Activated CD8-positive, alpha-beta memory T cell treated with anti-CD3 and anti-CD28 coated beads, Interleukin-2, amount 50 U/mL, for 48 hours (primary cell): ENCODE results near the gene NUDCD3.

Source experiments
- DNase-seq: peaks from one replicate; pipeline ENCODE4 v3.0.0-alpha.2; 2020

Gene NUDCD3

DNA sequence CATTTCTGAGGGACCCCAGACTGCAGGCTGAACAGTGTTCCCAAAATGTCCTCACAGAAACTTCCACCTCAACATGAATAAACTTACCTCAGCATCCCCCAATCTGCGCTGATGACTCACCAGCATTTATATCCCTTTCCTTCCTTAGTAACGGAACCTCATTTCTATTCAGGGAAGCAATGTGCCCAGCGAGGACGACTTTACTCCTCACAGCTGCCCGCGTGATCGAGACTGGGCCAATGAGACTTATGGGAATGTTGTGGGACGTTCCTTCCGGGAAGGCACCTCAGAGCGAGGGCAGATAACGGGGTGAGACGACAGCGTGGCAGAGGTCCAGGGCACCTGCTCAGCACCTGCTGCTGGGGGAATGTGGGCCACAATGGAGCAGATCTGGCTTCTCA lies 91.9 kb downstream of the NUDCD3 start:
- DNase-seq: peak; percentile 25

DNA sequence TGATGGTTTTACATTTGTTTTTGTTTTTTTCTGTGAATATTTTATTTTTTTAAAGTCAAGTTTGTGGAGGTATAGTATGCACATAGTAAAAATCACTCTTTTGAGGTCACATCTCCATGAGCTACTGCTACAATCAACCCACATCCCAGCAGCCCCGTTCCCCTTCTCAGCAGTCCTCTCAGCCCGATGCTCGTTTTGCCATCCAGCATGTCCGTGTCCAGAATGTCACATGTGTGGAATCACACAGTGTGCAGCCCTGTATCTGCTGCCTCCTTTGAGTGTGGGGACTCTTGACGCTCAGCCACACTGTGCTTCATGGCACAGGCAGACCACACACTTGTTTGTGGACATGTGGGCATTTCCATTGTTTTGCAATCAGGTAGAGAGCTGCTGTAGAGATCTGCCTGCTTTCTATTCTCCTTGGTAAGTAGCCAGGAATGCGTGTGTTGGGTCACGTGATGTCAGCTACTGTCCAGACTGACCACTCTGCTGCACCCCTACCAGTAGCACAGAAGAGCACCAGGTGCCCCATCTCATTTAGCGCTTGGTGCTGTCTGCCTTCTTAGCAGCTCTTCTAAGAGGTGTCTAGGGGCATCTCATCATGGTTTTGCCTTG lies 93.4 kb downstream of the NUDCD3 start:
- peak; percentile 40 for DNase-seq

DNA sequence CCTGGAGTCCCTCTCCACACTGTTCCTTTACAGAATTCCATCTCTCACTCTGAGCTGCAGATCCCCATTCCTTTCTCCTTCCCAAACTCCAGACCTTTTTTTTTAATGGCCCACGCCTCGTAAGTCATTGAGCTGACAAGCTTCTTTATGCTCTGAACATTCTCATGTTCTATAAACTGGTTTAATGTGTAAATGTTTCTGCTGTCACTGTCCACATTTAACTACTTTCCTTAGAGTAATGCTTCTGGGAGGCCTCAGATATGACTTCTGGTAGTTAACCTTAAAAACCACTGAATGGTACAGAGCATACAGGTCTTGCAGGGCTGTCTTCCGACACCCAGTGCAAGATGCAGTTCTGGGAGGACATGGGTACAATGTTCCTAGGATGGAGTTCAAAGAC lies 94.0 kb downstream of the NUDCD3 start:
- no peak for DNase-seq

DNA sequence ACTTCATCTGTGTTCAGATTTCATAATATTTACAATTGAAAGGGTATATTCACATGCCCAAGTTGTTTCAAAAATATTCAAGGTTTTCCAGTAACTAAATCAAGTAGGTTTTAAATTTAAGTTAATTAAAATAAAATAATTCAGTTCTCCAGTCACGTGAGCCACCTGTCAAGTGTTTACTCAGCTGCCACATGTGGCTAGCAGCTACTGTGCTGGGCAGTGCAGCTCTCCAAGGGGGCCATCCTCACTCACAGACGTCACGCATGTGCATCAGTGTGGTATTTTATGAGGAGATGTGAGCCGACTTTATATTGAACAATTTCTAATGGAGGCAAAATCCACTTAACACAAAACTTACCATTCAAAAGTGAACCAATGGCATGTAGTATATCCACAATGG lies 95.4 kb downstream of the NUDCD3 start:
- DNase-seq: peak; percentile 15

DNA sequence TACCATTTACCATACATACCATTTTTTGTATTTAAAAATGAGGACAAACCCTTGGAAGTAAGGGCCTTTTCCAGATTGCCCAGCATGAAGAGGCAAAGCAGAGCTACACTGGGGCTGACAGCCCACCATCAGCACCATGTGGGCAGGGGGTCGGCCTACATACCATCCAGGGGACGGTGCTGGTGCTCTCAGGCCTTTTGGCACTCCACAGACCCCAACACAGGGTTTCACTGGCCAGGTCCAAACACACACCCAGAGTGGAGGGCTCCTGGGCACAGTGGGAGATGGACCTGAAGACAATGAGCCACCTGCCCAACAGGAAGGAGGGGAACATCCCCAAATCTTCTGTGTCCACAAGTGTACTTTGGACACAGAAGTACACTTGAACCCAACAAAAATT lies 95.8 kb downstream of the NUDCD3 start:
- peak; percentile 33 for DNase-seq

DNA sequence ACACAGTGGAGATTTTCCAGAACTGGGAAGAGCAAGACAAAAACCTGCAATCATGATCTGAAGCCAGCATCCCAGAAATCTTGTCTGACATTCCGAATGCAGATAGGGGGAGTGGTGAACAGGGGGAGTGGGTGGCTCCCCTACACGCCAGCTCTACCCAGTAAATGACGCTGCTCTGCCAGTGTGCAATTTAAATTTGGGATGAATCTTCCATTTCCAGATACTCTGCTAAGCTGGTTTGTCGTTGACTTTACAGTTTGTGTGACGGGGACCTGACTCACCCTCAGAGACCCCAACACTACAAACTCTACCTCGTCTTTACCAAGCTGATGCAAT lies 96.4 kb downstream of the NUDCD3 start:
- DNase-seq: peak; percentile 4

DNA sequence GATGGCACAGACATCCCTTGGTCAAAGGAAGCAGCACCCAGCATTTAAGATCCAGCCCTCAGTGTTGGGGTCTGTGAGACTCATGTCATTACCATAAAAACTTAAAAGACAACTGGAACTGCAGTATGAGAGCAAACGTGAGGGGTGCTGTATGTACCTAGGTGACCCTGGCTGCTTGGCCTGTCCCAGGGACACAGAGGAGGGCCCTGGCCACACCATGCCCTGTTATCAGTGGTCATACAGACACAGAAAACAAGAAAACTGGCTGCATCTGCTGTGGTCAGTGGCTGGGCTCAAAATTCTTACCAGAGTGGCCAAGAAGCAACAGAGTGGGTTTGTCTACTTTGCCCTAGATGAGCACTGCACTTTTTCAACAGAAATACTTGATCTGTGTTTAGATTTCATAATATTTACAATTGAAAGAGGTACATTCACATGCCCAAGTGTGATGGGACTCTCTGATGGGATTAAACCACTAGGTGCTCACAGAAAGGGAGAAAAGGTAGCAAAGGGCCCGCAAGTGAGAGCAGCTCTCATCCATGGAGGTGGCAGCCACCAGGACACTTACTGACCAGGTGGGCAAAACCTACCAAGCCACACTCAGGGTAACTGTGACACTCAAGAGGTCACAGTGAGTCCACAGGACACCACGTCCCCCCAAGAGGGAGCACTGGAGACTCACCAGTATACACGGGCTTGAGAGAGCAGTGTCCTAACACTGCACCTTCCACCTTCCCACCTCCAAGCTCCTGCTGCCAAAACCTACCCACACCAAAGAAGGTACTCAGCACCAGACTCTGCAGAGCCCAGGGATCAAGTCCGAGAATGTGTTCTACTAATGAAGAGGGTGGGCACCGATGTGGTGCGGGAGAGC lies 97.0 kb downstream of the NUDCD3 start:
- peak; percentile 25 for DNase-seq

DNA sequence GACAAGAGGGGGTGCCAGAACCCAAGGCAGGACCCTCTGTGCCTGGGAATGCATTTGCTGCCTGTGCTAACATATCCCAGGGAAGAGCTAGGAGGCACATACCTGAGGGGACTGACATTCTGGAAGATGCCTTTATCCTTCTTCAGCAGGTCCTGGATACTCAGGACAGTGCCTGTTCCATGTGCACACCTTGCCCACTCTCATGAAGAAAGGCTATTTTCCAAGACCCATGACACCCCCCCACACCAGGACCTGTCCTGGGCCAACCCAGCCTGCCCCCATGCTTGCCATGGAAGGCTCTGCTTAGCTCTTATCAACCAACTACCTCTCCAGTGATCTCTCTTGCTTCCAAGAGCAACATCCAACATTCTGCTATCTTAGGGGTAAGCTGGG lies 97.8 kb downstream of the NUDCD3 start:
- no peak for DNase-seq

DNA sequence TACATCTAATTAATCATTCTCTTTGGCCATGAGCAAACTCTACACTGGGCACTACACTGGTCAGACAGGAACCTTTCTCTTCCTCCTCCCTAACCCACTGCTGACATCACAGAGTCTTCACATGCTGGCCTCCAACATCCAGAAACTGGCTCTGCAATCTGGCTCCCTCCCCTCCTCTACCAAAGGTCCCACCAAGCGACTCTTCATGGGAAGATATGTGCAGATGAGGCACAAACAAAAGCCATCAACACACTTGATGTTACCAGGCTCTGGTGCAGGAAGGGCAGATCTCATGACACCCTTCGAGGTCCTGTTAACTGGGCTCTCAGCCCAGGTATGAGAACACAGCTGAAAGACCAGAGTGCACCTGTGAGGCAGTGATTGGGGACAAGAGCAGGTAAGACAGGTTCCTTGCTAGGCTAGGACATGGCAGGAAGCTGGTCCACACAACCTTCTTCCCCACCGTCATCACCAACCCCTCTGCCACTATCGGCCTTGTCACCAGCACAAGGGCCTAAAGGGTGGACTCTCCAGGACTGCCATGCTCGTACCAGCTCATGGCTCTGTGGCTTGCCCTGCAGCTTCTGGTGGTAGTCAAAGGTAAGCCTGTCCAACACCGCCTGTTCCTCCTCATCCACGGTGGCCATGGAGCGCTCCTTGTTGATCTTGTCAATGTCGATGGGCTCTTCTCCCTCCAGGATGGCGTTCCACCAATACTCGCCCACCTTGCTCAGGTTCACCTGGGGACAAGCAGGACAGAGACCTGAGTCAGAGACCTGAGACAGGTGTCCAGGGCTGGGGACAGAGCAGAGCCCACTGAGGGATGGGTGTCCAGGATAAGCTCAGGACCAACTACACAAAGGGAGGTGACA lies 98.5 kb downstream of the NUDCD3 start:
- DNase-seq: peak; percentile 42

DNA sequence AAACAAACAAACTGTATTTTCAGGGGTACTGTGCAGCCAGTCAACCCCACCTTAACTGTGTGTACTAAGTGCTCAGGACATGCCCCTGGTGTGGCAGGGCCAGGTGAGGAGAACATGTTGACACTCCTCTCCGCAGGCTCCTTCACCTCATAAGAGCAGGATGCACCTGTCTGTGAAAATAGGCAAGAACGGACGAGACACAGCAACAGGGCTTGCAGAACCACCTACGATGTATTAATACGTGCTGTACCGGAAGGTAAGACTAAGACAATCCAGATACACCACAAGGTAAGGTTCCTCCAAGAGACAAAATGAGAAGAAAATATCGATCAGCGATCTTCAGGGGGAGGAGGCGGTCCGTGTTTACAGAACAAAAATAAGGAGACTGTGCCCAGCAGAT lies 99.3 kb downstream of the NUDCD3 start:
- peak; percentile 25 for DNase-seq

DNA sequence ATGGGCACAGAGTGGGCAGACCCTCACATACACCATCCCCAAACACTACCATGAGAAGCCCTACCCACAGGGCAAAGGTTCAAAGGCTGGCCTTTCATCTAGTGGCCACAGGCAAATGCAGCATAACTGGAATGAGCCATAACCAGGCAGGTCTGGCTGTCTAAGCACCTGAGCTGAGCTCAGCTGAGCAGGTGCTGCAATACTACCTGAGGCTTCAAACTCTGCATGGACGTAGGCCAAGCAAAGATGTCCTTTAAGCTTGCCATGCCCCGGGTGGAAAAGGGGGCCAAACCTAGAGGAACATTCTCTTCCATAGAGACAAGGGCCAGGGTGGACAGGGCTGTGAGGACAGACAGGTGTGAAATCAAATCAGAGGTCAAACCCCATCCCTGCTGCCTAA lies 99.8 kb downstream of the NUDCD3 start:
- DNase-seq: no peak

DNA sequence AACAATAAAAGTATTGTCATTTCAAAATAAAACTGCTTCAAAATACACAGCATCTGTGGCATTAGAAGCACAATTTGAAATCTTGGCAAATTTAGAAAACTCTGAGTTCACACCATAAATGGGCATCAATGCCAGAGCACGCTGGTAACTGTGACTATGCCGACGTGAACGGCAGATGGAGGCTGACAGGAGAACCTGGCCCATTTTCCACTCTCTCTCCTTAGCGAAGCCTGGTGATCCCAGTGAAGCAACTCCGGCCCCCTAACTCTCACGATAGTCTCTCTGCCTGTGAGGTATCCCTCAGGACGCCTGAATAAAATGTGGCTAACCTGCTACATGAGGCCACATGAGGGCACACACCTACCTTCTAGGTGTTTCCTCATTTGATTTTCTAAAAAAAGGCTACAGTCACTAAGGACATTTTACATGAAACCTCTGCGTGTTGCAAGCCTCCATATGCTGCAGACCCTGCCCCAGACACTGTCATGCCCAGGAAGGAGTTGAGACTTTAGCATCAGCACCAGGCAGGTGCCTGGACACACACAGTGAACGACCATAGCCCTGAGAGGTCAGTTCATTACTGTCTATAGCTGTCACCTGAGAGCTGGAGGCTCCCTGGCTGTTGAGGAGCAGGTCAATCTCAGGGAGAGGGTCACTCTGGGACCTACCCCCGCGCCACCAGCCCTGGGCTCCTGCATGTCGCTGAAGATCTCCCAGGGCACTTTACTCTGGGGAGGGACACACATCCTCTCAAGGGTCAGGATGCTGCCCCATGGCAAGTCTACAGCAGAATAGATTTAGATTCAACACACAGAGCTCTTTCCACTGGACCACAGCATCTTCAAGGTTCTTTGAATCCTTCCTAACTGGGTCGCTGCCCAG lies 102.1 kb downstream of the NUDCD3 start:
- DNase-seq: no peak

DNA sequence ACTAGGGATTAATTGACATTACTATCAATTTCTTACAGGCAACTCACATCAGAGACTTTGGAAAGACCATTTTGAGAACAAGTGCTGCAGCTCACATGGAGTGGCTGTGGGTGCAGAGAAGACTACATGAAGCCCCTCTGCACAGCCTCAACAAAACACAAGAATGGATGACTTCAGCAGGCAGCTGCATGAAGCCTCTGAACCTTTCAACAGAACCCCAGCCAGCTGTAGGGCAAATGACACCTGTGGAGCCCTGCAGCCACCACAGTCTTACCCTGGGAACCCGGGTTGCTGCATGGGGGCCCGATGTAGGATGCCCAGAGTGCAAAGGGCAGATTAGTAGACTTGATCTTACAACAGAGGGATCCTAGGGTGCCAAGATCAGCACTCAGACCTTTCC lies 103.1 kb downstream of the NUDCD3 start:
- peak; percentile 40 for DNase-seq

DNA sequence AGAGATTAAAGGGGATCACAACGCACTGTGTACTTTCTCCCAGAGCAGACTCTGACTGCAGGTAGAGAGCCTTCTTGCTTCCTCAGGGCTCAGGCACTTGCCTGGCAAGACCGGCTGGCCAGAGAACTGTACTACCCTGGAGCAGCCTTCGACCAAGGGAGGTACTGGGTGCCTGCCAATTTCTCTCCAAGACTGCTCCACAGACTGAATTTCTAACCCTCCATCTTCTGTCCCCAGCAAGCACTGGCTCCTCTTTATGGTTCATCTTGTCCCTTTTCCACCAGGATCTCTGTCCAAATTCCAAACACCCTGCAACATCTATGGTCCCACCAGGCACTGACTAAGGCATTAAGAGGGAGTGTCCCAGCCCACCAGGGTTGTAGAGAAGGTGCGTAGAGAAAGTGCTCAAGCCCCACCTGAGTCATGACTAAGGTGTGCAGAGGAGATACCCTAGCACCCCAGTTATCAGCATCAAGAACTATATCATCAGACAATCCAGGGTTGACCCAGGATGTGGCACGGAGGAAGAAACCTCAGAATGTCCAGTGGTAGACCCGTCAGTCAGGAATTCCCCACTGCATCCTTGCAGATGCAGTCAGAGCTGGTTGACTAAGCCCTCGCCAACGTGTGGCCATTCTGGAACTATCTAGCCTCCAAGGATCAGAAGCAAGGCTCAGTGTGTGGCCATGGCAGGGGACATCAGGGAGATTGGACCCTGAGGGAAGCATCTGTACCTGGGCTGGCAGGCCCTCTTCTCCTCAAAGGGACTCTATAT lies 104.1 kb downstream of the NUDCD3 start:
- DNase-seq: no peak

DNA sequence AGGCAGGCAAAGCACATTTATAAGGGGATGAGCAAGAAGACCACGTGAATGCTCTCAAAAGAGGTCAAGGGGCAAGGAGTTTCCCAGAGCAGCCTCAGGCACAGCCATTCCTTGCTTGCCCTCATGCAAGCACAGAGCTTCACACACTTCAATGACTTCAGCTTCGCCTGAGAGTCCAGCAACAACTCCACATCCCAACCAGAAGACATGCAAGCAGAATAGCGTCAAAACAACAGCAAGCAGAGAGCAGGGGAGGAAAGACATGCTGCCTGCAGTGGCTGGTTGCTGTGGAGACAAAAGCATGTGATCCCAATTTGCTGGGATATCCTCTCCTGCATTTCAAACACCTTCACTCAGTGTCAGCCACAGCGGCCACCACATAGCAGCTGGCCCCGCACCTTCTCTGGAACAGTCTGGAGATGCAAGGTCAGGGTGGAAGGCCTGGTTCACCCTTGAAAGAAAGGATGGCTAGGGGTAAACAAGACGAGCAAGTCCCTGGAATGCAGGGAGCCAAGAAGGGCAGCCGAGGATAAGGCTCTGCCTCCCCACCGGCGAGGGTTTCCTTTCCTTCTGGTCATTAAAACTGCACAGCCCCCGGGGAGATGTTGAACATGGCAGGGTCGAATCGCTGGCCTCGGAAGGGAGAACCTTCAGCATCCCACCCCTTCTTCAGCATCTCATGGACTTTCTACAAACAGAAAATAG lies 104.9 kb downstream of the NUDCD3 start:
- DNase-seq: no peak

DNA sequence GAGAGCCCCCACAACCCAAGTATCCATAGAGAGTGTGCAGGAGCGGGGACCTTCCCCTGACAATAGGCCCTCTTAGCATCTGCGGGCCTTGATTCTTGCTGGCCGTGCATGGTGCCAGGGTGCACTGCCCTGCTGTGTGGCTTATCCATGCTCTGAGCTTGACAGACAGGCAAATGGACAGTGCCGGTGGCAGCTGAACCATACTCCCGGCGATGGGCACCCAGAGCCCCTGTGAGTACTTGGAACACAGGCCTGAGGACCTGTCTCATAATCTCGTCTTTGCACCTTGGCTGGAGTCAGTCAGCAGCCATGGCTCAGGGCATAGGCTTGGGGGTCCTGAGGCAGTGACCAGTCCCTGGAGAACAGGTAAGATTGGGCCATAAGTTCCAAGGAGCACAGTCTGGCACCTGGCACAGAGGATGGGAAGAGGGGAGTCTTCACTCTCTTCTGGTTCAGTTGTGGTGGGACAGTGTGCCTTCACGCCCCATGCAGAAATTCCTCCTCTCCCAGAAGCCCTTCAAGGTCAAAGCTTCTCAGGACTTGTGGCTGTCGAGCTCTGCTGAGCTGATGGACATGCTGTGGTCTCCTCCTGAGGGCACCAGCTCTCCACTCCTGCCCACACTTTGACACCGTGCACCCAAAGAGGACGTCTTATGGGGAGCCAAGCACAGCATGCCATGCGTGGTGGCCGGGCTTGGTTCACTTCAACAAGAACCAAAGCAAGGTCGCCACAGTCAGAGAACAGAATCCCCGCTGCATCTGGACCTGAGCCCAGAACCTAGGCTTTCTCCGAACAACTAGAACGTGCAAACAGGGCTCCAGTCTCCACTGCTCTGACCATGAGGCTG lies 105.6 kb downstream of the NUDCD3 start:
- DNase-seq: peak; percentile 36

DNA sequence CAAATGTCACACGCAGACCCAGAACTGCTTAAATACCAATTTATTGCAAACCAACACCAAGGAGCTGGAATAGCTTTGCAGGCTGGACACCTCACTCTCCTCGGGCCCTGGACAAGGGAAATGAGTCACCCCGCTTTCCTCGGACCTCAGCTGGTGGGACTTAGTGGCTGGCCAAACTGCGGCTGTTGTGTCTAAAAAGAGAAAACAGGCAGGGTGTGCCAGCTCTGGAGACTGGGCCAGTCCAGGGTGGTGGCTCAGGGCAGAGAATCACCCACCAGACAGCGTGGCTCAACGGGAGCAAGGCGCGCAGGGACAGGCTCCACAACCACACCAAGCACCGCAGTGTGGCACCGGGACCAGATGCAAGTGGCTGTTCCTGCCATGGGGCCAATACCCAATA lies 106.9 kb downstream of the NUDCD3 start:
- peak; percentile 39 for DNase-seq

DNA sequence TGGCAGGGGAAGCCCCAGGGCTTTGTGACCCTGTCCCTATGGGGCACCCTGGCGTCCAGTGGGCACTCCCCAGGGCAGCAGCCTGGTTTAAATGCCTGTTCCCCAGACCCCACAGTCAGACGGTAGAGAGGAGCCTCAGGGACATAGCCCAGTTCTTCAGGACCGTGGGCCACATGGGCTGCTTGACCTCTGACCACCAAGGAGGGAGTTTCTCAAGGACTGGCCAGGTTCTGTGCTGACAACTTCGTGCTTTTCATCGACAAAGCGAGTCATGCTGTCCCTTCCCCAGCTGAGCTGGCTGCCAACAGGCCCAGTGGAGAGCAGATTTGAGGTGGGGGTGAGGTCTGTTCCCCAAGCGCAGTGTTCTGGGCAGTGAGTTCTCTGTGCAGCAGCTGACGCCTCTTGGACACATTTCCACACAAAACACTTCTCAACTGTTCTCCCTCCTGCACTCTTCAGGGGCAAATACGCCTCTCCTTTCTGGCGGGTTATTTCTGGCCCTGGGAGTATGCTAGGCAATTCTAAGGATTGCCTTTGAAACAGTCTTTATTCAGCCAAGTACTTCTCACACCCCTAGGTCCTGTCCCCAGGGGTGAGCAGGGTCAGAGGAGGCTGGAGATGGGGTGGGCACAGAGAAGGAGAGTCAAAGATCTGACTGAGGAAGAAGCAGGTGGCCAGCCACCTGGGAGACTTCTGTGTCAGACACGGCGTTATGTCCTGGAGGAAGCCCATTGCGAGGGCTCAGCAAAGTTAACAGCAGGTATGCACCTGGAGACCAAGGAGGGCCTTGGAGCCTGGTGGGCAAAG lies 107.8 kb downstream of the NUDCD3 start:
- no peak for DNase-seq

DNA sequence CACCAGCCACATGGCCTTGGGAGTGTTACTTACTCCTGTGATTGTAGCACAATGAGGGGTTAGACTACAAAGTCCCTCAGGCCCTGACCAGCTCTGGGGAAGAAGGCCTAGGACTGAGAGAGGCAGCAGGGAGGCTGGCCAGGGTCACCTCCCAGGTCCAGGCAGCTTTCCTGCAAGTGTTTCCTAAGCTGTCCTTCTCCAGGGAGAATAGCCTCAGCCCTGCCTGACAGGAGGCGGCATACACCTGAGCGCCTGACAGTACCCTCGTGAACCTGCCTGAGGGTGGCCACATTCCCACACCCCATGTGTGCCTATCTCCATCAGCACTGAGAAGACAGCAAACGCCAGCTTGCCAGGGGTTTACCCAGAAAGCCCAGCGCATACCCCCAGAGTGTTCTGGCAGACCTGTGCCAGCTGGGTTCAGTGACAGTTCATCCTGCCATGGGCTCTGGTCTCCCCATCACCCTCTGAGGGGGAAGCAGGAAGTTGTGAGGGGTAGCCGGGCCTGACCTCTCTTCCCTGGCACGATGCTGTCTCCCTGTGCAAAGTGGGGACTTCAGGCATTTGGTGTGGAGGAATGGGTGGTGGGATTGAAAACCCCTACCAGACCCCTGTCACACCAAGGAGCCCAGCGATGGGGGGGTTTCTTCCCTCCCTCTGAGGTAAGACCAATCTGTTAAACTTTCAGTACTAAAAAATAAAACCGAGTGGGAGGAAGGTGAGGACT lies 108.8 kb downstream of the NUDCD3 start:
- DNase-seq: no peak
